WTC11 (cell line): Measurements from ENCODE around the gene ANKMY1. TPM values are rescaled to one million over a fixed set of nuclear protein-coding genes. Genes with fewer than 3 reads are reported as not detected.

Experiments
- ATAC-seq: fragments of 200-7000 bp; cut with Tn5 transposase; 2 replicates; pipeline ENCODE4 v1.10.0; 2021; ENCODE audit warnings: mild to moderate bottlenecking, moderate library complexity
- CTCF ChIA-PET: fragments of 300-600 bp; sonication (Branson Sonifier 250); formaldehyde crosslinking; loops from one replicate; lab custom pipeline; 2021; ENCODE audit warnings: antibody characterized with exemption; lab: Charles Lee
- POLR2A ChIA-PET: fragments of 350-600 bp; sonication (Branson Sonifier 250); formaldehyde crosslinking; loops from one replicate; lab custom pipeline; 2021; ENCODE audit warnings: antibody characterized with exemption; lab: Charles Lee
- DNase-seq: peaks from one replicate; pipeline ENCODE4 v3.0.0; 2021; ENCODE audit warnings: low spot score
- H3K27ac Mint-ChIP-seq: 2 replicates; pipeline ENCODE4 v1.8.0; 2021; ENCODE audit warnings: mixed read lengths
- H3K27me3 Mint-ChIP-seq: 2 replicates; pipeline ENCODE4 v1.8.0; 2021; ENCODE audit warnings: low read depth, mild to moderate bottlenecking, moderate library complexity, mixed read lengths
- H3K36me3 Mint-ChIP-seq: 2 replicates; pipeline ENCODE4 v1.8.0; 2021; ENCODE audit warnings: mixed read lengths
- H3K4me1 Mint-ChIP-seq: 2 replicates; pipeline ENCODE4 v1.8.0; 2022; ENCODE audit warnings: mixed read lengths
- H3K4me3 Mint-ChIP-seq: 2 replicates; pipeline ENCODE4 v1.8.0; 2021; ENCODE audit warnings: mild to moderate bottlenecking, moderate library complexity, mixed read lengths
- H3K9me3 Mint-ChIP-seq: 2 replicates; pipeline ENCODE4 v1.8.0; 2021; ENCODE audit warnings: mixed read lengths
- ARID4B ChIP-seq: sonication (generic); formaldehyde crosslinking; IDR thresholded peaks from 2 replicates; pipeline ENCODE4 v1.8.0; 2023; ENCODE audit warnings: missing genetic modification reagents, mild to moderate bottlenecking, borderline replicate concordance
- CBFB ChIP-seq: sonication (generic); formaldehyde crosslinking; IDR thresholded peaks from 2 replicates; pipeline ENCODE4 v1.8.1; 2022; ENCODE audit warnings: mild to moderate bottlenecking, low read depth, missing genetic modification reagents
- FOXP4 ChIP-seq: sonication (generic); formaldehyde crosslinking; IDR thresholded peaks from 2 replicates; pipeline ENCODE4 v1.8.0; 2022; ENCODE audit warnings: mild to moderate bottlenecking, missing genetic modification reagents
- GRHL2 ChIP-seq: fragments of 250-450 bp; sonication (Bioruptor Pico); IDR thresholded peaks from 2 replicates; pipeline ENCODE4 v1.8.0; 2022; ENCODE audit warnings: mild to moderate bottlenecking, moderate library complexity; ENCODE audit not compliant: insufficient replicate concordance, severe bottlenecking
- NR2C2 ChIP-seq: sonication (generic); formaldehyde crosslinking; IDR thresholded peaks from 2 replicates; pipeline ENCODE4 v1.8.0; 2022; ENCODE audit warnings: mild to moderate bottlenecking, missing genetic modification reagents
- RELA ChIP-seq: sonication (generic); formaldehyde crosslinking; IDR thresholded peaks from 2 replicates; pipeline ENCODE4 v1.8.1; 2022; ENCODE audit warnings: missing genetic modification reagents, mild to moderate bottlenecking, borderline replicate concordance
- SOX15 ChIP-seq: fragments of 250-450 bp; sonication (Bioruptor Pico); IDR thresholded peaks from 2 replicates; pipeline ENCODE4 v1.9.0; 2021; ENCODE audit warnings: mild to moderate bottlenecking
- STAT6 ChIP-seq: sonication (generic); formaldehyde crosslinking; conservative IDR thresholded peaks from 2 replicates; pipeline ENCODE4 v1.8.1; 2023; ENCODE audit warnings: mild to moderate bottlenecking, low read depth, missing genetic modification reagents, moderate library complexity
- USF1 ChIP-seq: sonication (generic); formaldehyde crosslinking; IDR thresholded peaks from 2 replicates; pipeline ENCODE4 v1.8.0; 2022; ENCODE audit warnings: mild to moderate bottlenecking, missing genetic modification reagents
- USF2 ChIP-seq: sonication (generic); formaldehyde crosslinking; IDR thresholded peaks from 2 replicates; pipeline ENCODE4 v1.8.1; 2023; ENCODE audit warnings: mild to moderate bottlenecking, missing genetic modification reagents, moderate library complexity
- ZBTB21 ChIP-seq: sonication (generic); formaldehyde crosslinking; IDR thresholded peaks from 2 replicates; pipeline ENCODE4 v1.8.1; 2023; ENCODE audit warnings: mild to moderate bottlenecking, missing genetic modification reagents, borderline replicate concordance
- ZNF423 ChIP-seq: fragments of 250-450 bp; sonication (Bioruptor Pico); IDR thresholded peaks from 2 replicates; pipeline ENCODE4 v2.1.2; 2022; ENCODE audit warnings: mild to moderate bottlenecking, moderate library complexity
- total RNA-seq: library from RNA; stranded (reverse); gene quantifications from 3 replicates; pipeline ENCODE4 v1.2.3, GENCODE V29; 2021

The ANKMY1 gene
- total RNA-seq, 1 experiment from 2014 or later: 4.6 TPM

GRCh38 chr2:240570531-240571313 lies 12.9 kb upstream of the ANKMY1 start (continued):
- no peak for TF ChIP-seq USF1 (CRISPR knock-in tag)
- no peak for TF ChIP-seq NR2C2 (CRISPR knock-in tag)
- TF ChIP-seq SOX15: no peak
- TF ChIP-seq ZNF423 (CRISPR knock-in tag): no peak
- TF ChIP-seq ZBTB21: no peak

- ChIA-PET POLR2A (no interaction called here), CTCF (interaction anchor here (2.1 kb wide), 1 partner anchor 10 kb away, joined by 14 read pairs; no protein-coding TSS in a partner anchor)
- H3K27me3 Mint-ChIP-seq: peaks cover 28% of the 10 kb centered on the region
Observed at GRCh38 chr2:240569998-240570530, 12.3 kb upstream of the ANKMY1 start.

GRCh38 chr2:240569523-240569997 lies 11.8 kb upstream of the ANKMY1 start:
- Mint-ChIP-seq H3K27ac (no peak overlapping the region), H3K27me3 (peaks cover 28% of the 10 kb centered on the region), H3K4me3 (peak overlapping the region; percentile 65), H3K4me1 (peaks cover 20% of the 10 kb centered on the region), H3K36me3 (no peaks in the 10 kb centered on the region), H3K9me3 (no peaks in the 10 kb centered on the region)
- DNase-seq (peak; percentile 7), ATAC-seq (no peak)
- TF ChIP-seq CBFB (no peak), USF2 (CRISPR knock-in tag) (no peak), RELA (CRISPR knock-in tag) (no peak), ARID4B (CRISPR knock-in tag) (no peak)
- CTCF ChIA-PET: interaction anchor here (1.1 to 2.1 kb wide), 3 partner anchors 11 to 17 kb away, joined by 4 to 14 read pairs (median 12); partner anchors contain the start of gene CAPN10
- POLR2A ChIA-PET: no interaction called here

More at GRCh38 chr2:240569998-240570530, 12.3 kb upstream of the ANKMY1 start:
- Mint-ChIP-seq H3K9me3 (no peaks in the 10 kb centered on the region), H3K4me1 (peaks cover 20% of the 10 kb centered on the region), H3K4me3 (no peak overlapping the region), H3K36me3 (no peaks in the 10 kb centered on the region), H3K27ac (no peak overlapping the region)
- ATAC-seq: no peak
- DNase-seq: peak; percentile 3
- TF ChIP-seq GRHL2 (no peak), STAT6 (CRISPR knock-in tag) (no peak), SOX15 (no peak), FOXP4 (no peak)
